Right lobe of liver (tissue), 4 donors: ENCODE data around the gene SPPL3.

Experiments
- CTCF ChIP-seq, 4 donors: fragments of 200-600 bp in 3 of 4; fragments of 450-650 bp in 1 of 4; IDR thresholded peaks; one replicate each; pipeline versions ENCODE4 v1.5.1 to v1.8.0; 2016 to 2022; ENCODE audit warnings: antibody characterized with exemption in 4 of 4, mild to moderate bottlenecking in 2 of 4
- POLR2A ChIP-seq: fragments of 450-650 bp; IDR thresholded peaks from one replicate; pipeline ENCODE4 v1.6.1; 2017; ENCODE audit warnings: antibody characterized with exemption, mild to moderate bottlenecking
- donor health status: DM: no; HTN: no; CAD: no.
- donor health status: DM: no; HTN: no; CAD: no.
- donor health status: DM: no; HTN: yes; CAD: no.

- TF ChIP-seq POLR2A (no peak), CTCF (IDR thresholded peaks at IDR 0.05) (no peak)
Measured at GRCh38 chr12:120914794-120915193, 10.6 kb upstream of the SPPL3 start.
